Activated CD4-positive, alpha-beta T cell treated with anti-CD3 and anti-CD28 coated beads for 24 hours (primary cell): ENCODE measurements around the gene CLEC17A.

ENCODE experiments used
- DNase-seq, 2 donors: peaks; one replicate each; pipeline ENCODE4 v3.0.0-alpha.2; 2020; ENCODE audit warnings: low read depth in 2 of 2

Gene CLEC17A

GRCh38 chr19:14654786-14655560 lies 72.1 kb downstream of the CLEC17A start:
- DNase-seq, result no peak

DNA sequence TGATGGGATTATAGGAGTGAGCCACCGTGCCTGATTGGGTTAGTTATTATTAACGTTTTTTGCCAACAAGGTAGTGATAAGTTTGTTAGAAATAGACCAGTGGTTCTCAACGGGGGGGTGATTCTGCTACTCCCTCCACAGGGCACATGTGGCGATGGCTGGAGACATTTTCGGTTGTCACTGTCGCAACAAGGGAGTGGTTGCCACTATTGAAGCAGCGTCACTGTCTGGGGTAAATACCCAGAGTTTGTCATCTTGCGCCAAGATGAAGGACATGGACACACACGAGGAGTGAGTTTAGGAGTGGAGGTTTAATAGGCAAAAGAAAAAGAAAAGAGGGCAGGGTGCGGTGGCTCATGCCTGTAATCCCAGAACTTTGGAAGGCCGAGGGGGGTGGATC lies 72.8 kb downstream of the CLEC17A start:
- no peak for DNase-seq

- no peak for DNase-seq
Observed at GRCh38 chr19:14659874-14660489, 77.1 kb downstream of the CLEC17A start.

- no peak for DNase-seq
Observed at GRCh38 chr19:14661372-14661924, 78.6 kb downstream of the CLEC17A start.
